DND-41 (cell line): ENCODE measurements around the gene SLC25A25.

Experiments
- ATAC-seq: fragments of 200-7000 bp; cut with Tn5 transposase; 3 replicates; pipeline ENCODE4 v1.9.1; 2021; ENCODE audit warnings: low read depth; ENCODE audit not compliant: insufficient read depth
- DNase-seq: peaks from one replicate; pipeline ENCODE4 v3.0.0-alpha.2; 2020
- H2AFZ ChIP-seq: 2 replicates; pipeline ENCODE4 v1.6.0; 2012; ENCODE audit warnings: low read depth, low read length
- H3K27ac ChIP-seq: 2 replicates; pipeline ENCODE4 v1.5.1; 2012; ENCODE audit warnings: low read length, inconsistent platforms
- H3K27me3 ChIP-seq: fragments of 200-600 bp; sonication (generic); 2 replicates; pipeline ENCODE4 v1.6.0; 2012; ENCODE audit warnings: low read length, mild to moderate bottlenecking, inconsistent platforms; ENCODE audit not compliant: insufficient read depth, poor library complexity
- H3K36me3 ChIP-seq: 2 replicates; pipeline ENCODE4 v1.5.1; 2012; ENCODE audit warnings: low read length, inconsistent platforms; ENCODE audit not compliant: insufficient read depth
- H3K4me1 ChIP-seq: 2 replicates; pipeline ENCODE4 v1.5.1; 2012; ENCODE audit warnings: mild to moderate bottlenecking, low read length; ENCODE audit not compliant: insufficient read depth
- H3K4me2 ChIP-seq: 2 replicates; pipeline ENCODE4 v1.6.0; 2012; ENCODE audit warnings: mild to moderate bottlenecking, moderate library complexity, low read length, inconsistent platforms; ENCODE audit not compliant: insufficient read depth
- H3K4me3 ChIP-seq, 2 experiments: fragments of 200-600 bp in 1 of 2; shearing (Covaris generic) in 1 of 2; 2 replicates each; pipeline ENCODE4 v1.5.1; 2012 to 2016; ENCODE audit warnings: inconsistent platforms in 2 of 2, low read length in 2 of 2, mild to moderate bottlenecking in 2 of 2, low read depth in 1 of 2, moderate library complexity in 1 of 2
- H3K79me2 ChIP-seq: 2 replicates; pipeline ENCODE4 v1.6.0; 2012; ENCODE audit warnings: low read length, inconsistent platforms; ENCODE audit not compliant: insufficient read depth
- H3K9ac ChIP-seq: 2 replicates; pipeline ENCODE4 v1.6.0; 2012; ENCODE audit warnings: low read depth, mild to moderate bottlenecking, inconsistent platforms, low read length, moderate library complexity
- H3K9me3 ChIP-seq: 2 replicates; pipeline ENCODE4 v1.5.1; 2012; ENCODE audit warnings: low read length, moderate library complexity, mild to moderate bottlenecking, inconsistent platforms; ENCODE audit not compliant: insufficient read depth, severe bottlenecking
- H4K20me1 ChIP-seq: 2 replicates; pipeline ENCODE4 v1.6.0; 2012; ENCODE audit warnings: low read length; ENCODE audit not compliant: insufficient read depth
- EZH2 ChIP-seq: IDR thresholded peaks from 3 replicates; pipeline ENCODE4 v1.6.1; 2012; ENCODE audit warnings: borderline replicate concordance, low read depth, mild to moderate bottlenecking, moderate library complexity, low read length, inconsistent platforms; ENCODE audit not compliant: severe bottlenecking
- TF ChIP-seq, protein P1 (sequence below): IDR thresholded peaks from 2 replicates; pipeline ENCODE4 v1.5.1; 2012; ENCODE audit warnings: borderline replicate concordance, low read length, moderate library complexity, mild to moderate bottlenecking; ENCODE audit not compliant: poor library complexity, severe bottlenecking; ENCODE audit errors: extremely low read depth

SLC25A25 gene

DNA sequence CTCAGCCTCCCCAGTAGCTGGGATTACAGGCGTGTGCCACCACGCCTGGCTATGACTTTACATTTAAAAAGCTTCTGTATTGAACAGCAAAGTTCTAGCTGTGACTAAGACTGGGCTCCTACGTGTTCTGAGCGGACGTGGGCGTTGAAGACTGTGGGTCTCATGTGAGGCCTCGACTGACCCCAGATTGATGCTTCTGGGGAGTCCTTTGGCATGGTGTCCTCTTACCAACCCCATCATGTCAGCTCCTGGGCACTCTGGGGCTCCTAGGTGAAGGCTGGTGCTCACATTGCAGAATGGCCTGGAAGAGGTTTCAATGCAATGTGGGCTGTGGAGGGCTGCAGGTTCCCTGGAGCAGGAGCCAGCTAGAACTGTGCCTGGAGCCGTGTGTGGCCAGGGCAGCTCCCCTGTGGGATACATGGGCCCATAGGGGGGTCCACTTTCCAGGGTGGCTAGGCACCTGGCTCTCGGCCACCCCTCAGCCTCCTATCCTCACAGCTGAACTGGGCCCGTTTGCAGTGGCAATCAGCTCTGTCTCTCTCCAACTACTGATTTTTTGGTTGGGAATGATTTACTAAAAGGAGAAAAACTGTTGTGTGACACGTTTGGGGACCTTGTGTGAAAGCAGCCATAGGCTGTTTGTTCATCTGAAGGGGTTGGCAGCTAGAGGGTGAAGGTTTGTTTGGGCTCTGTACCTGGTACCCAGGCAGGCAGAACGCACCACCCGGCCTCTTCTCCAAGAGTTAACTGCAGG, 29.7 kb downstream of the SLC25A25 start:
- Histone ChIP-seq H3K9me3 (no peaks in the 10 kb centered on the region), H3K27ac (peak overlapping the region; percentile 61), H4K20me1 (peaks cover 16% of the 10 kb centered on the region), H3K36me3 (peaks cover 36% of the 10 kb centered on the region), H3K4me1 (peaks cover 70% of the 10 kb centered on the region), H3K4me3 (no peak overlapping the region), H2AFZ (no peak overlapping the region), H3K9ac (no peak overlapping the region), H3K27me3 (no peaks in the 10 kb centered on the region), H3K4me2 (no peak overlapping the region), H3K79me2 (peaks cover 73% of the 10 kb centered on the region)
- TF ChIP-seq EZH2: no peak
- TF ChIP-seq, protein P1, sequence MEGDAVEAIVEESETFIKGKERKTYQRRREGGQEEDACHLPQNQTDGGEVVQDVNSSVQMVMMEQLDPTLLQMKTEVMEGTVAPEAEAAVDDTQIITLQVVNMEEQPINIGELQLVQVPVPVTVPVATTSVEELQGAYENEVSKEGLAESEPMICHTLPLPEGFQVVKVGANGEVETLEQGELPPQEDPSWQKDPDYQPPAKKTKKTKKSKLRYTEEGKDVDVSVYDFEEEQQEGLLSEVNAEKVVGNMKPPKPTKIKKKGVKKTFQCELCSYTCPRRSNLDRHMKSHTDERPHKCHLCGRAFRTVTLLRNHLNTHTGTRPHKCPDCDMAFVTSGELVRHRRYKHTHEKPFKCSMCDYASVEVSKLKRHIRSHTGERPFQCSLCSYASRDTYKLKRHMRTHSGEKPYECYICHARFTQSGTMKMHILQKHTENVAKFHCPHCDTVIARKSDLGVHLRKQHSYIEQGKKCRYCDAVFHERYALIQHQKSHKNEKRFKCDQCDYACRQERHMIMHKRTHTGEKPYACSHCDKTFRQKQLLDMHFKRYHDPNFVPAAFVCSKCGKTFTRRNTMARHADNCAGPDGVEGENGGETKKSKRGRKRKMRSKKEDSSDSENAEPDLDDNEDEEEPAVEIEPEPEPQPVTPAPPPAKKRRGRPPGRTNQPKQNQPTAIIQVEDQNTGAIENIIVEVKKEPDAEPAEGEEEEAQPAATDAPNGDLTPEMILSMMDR: no peak
- no peak for ATAC-seq
- no peak for DNase-seq

- H3K4me2 ChIP-seq: no peak overlapping the region
- no peak overlapping the region for H3K4me3 ChIP-seq
- peak; percentile 56 for ATAC-seq
- TF ChIP-seq, protein P1: no peak
- no peak for TF ChIP-seq EZH2
- H3K27me3 ChIP-seq: no peaks in the 10 kb centered on the region
- no peak overlapping the region for H2AFZ ChIP-seq
- H3K4me1 ChIP-seq: peaks cover 70% of the 10 kb centered on the region
- H3K9ac ChIP-seq: peak overlapping the region; percentile 2; the same call in 1 of the 2 replicates
- H3K9me3 ChIP-seq: no peaks in the 10 kb centered on the region
- H3K79me2 ChIP-seq: peaks cover 64% of the 10 kb centered on the region
- DNase-seq: peak; percentile 70
- H4K20me1 ChIP-seq: peaks cover 16% of the 10 kb centered on the region
- H3K27ac ChIP-seq: peak overlapping the region; percentile 62
- H3K36me3 ChIP-seq: peaks cover 42% of the 10 kb centered on the region
Measured at GRCh38 chr9:128098297-128099230, 30.5 kb downstream of the SLC25A25 start.

GRCh38 chr9:128099231-128099931, 31.3 kb downstream of the SLC25A25 start:
- H3K9me3 ChIP-seq: no peaks in the 10 kb centered on the region
- peaks cover 70% of the 10 kb centered on the region for H3K4me1 ChIP-seq
- peaks cover 62% of the 10 kb centered on the region for H3K79me2 ChIP-seq
- no peak for ATAC-seq
- peak; percentile 32 for DNase-seq
- H3K27me3 ChIP-seq: no peaks in the 10 kb centered on the region
- peaks cover 45% of the 10 kb centered on the region for H3K36me3 ChIP-seq
- H3K27ac ChIP-seq: peak overlapping the region; percentile 62
- no peak overlapping the region for H3K4me2 ChIP-seq
- TF ChIP-seq, protein P1: no peak
- H4K20me1 ChIP-seq: peaks cover 16% of the 10 kb centered on the region
- no peak overlapping the region for H3K4me3 ChIP-seq
- H3K9ac ChIP-seq: peak overlapping the region; percentile 2; the same call in 1 of the 2 replicates
- no peak overlapping the region for H2AFZ ChIP-seq
